ENCODE results near the gene CLCN7.
A peak's percentile ranks its signal among the peaks of the same experiment; 100 is the strongest.

Gene CLCN7, protein sequence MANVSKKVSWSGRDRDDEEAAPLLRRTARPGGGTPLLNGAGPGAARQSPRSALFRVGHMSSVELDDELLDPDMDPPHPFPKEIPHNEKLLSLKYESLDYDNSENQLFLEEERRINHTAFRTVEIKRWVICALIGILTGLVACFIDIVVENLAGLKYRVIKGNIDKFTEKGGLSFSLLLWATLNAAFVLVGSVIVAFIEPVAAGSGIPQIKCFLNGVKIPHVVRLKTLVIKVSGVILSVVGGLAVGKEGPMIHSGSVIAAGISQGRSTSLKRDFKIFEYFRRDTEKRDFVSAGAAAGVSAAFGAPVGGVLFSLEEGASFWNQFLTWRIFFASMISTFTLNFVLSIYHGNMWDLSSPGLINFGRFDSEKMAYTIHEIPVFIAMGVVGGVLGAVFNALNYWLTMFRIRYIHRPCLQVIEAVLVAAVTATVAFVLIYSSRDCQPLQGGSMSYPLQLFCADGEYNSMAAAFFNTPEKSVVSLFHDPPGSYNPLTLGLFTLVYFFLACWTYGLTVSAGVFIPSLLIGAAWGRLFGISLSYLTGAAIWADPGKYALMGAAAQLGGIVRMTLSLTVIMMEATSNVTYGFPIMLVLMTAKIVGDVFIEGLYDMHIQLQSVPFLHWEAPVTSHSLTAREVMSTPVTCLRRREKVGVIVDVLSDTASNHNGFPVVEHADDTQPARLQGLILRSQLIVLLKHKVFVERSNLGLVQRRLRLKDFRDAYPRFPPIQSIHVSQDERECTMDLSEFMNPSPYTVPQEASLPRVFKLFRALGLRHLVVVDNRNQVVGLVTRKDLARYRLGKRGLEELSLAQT

DNA sequence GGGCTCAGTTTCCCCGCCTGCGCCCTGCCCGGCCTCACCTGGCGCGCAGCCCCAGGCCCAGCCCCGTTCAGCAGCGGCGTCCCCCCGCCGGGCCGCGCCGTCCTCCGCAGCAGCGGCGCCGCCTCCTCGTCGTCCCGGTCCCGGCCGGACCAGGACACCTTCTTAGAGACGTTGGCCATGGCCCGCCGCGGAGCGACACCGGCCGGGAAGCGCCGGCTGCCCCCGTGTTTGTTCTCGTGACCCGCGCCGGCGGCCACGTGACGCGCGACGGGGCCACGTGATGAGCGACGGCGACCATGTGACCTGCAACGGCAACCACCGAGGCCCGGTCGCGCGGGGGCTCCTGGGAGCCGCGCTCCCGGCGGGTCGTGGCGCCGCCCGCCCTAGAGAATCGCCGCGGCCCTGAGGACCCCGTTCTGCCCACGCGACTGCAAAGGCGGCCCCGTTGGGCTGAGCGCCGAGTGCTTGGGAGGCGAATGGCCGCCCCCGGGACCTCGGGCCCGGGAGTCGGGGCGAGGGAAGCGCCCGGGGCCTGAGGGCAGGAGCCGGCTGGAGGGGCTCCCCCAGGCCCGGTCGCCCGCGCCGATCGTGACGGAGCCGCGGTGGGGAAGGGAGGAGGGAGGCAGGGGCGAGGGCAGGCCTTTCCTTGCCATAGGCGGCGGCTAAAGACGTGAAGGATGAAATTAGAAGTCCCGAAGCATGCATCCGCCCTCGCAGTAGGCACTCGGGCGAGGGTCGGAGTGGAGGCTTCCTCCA is at the start of gene CLCN7:
CLCN7 (minus strand) TSS at position 233 of the 756 bp plus-strand sequence; CDS start at position 179, 54 bp downstream.
- DNase-seq, result peak; percentile 55

DNA sequence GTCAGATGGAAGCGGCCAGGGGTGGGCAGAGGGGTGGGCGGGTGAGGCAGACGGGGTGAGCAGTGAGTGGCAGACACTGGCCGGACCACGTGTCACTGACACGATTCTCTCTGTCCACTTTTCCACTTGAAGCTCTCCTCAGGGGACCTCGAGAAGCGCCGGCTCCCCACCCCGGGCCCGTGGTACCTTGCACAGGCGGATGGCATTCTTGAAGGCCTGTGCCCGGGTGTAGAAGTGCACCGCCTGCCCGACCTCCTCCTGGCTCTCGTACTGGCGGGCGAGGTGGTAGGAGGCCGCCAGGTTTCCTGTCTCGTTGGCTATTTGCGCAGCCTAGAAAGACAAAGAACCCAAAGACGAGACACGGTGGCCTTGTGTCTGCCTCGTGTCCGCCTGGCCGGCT is 49.5 kb upstream of the CLCN7 start:
- DNase-seq, result no peak

DNA sequence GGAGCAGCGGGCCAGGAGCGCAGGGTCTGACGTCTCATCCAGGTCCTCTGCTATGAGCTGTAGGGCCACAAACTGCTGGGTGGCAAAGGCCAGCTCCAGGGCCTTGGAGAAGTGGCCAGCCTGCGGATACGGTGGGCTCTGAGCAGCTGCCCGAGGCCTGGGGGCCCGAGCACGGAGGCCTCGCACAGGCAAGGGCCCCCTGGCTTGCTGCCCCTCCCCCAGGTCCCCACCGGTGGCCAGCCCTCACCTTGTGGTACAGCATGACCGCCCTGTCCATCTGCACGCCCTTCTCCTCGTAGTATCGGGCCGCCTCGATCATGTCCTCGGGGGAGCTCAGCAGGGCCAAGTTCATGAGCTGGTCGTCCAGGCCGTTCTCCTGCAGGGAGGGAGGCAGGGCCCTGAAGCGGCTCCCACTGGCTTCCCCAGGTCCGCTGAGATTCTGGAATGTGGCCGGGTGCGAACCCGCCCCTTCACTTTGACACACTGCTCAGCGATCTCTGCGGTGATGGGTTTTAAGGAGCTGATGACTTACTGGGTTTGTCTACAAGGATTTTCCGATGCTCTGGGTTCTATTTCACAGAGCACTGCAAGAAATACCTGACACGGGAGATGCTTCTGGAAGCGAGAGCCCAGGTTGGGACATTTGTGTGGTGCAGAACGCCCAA is 48.9 kb upstream of the CLCN7 start:
- no peak for DNase-seq

DNA sequence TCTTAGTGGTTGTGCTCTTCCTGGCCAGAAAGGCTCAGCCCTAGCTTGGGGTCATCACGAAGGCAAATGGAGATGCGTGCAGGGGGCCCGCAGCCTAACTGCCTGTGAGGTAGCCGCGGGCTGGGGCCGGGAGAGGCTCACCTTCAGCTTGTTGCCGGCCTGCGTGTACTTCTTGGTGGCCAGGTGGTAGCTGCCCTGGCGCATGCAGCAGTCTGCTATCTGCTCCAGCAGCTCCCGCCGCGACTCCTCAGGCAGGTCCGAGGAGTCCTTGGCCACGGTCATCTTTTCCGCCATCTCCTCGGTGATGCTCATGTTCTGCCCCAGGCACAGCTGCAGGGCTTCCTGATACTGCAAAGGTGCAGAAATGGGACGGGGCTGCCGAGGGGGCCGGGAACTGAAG is 45.6 kb upstream of the CLCN7 start:
- no peak for DNase-seq

GRCh38 chr16:1519831-1520230 is 45.0 kb upstream of the CLCN7 start:
- no peak for DNase-seq

DNA sequence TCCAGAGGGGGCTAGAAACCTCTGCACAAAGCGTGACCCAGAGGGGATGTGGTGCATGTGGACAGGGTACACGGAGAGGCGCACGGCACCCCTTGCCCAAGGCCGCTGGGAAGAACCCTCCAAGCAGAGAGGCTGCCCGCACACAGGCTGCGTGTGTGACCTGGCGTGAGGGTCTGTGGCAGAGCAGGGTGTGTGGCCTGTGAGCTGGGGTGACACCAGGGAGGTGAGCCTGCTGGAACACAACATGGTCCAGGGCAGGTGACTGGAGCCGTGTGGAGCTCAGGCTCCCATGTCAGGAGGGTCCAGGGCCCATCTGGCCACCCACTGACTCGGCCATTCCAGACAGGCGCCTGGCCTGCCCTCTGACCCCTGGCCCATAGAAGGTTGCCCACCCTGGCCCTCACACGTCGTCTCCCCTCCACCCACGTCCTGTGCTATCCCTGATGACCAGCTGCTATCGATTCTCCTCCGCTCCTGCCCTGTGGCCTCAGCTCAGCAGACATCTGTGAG is 43.9 kb upstream of the CLCN7 start:
- no peak for DNase-seq

- no peak for DNase-seq
Measured at GRCh38 chr16:1514507-1514906, 39.7 kb upstream of the CLCN7 start.

DNA sequence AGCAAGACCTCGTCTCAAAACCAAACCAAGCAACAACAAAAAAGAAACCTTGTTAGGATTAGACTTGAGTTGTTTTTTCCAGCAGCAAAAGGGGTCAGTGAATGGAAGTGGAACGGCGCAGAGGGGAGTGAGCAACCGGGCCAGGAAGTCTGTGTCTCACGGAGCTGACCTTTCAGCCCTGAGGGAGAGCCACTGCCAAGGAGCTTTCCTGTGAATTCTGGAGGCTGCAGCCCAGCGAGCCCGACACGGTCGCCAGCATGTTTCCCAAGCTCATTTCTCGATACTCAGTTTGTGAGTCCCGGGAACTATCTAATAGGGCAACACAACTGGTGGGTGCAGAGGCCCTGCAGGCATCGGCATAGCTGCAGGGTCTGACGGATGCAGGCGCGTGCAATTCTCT is 37.9 kb upstream of the CLCN7 start:
- DNase-seq, result no peak

DNA sequence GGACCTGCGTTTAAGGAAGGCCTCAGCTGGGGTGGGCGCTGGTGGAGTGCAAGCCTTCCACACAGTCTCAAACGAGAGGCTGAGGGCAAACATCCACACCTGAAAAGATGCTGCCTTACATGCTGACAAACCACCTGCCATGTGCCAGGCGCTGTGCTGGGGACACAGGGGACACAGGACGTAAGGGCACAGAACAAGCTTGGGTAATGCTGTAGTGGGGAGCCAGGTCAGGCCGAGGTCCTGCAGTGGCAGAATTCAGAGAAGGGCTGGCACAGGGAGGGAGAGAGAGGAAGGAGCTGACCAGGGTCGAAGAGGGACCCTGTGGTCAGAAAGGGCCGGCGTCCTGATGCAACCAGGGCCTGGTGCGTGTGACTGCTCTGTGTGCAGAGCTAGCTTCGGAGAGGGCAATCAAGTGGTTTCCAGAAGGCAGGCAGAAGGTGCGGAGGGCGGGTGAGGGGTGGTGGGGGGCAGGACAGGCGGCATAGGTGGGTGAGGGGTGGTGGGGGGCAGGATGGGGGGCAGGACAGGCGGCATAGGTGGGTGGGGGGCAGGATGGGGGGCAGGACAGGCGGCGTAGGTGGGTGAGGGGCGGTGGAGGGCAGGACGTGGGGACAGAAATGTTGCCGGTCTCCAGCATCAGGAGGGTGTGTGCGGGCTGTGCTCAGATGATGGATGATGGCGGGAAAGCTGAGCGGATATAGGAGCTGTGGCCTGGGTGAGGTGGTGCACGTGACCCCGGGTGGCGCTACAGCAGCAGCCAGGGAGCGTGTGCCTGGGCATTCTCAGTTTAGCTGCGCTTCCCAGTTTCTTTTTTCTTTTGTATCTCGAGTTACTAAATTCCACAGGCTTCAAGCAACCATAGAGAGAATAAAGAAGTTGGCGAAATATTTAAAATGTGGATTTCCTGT is 37.1 kb upstream of the CLCN7 start:
- no peak for DNase-seq

DNA sequence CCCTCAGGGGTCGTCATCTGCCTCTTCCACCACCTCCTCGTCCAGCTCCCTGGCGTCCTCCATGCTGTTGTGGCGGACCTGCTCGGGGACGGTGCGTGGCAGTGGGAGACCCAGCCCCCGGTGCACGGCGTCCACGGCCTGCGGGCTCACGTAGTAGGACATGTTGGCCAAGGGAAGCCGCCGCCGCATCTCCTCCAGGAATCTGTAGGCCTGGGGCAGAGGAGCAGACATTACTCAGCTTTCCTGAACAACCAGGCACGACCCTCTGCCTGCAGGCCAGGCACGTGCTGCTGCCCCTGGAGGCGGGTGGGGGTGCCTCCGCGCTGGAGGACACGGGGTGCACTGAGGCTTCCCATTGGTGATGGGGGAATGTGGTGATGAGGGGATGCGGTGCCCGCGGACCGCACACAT is 36.1 kb upstream of the CLCN7 start:
- no peak for DNase-seq

DNA sequence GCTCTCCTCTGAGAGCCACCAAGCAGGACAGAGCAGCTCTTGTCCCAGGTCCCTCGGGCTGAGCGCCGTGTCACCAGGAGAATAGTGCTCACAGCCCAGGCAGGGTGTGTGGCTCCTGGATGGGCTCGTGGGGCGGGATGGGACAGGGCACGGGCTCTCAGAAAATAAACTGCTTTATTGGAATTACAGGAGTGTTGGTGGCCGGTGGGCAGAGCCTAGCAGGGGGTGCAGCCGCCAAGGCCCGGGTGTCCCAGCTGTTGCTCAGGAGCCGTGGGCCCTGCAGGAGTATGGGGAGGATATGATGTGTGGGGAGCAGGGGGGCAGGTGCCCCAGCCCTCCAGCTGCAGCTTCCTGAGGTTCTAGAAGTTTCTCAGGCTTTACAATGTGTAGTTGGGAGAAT is 35.4 kb upstream of the CLCN7 start:
- no peak for DNase-seq

GRCh38 chr16:1509307-1510221 is 34.7 kb upstream of the CLCN7 start:
- DNase-seq, result no peak

GRCh38 chr16:1508494-1509187 is 33.8 kb upstream of the CLCN7 start:
- no peak for DNase-seq

GRCh38 chr16:1506494-1507213 is 31.8 kb upstream of the CLCN7 start:
- DNase-seq, result no peak

DNA sequence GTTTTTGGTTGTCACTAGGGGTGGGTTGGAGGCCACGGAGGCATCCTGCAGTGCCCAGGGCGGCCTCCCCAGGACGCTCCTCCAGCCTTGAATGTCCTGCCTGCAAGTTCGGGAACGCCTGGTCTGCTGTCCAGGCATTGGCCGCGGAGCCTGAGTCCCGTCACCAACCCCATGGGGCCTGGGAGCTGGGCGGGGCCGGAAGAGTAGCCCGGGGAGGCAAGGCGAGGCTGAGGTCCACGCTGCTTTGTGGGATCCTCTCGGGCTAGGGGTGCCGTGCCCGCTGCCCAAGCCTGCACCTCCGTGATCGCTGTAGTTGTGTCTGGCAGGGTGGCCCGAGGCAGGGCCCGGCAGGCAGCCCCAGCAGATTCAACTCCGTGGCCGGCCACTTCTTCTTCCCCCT is 31.1 kb upstream of the CLCN7 start:
- no peak for DNase-seq

- DNase-seq, result no peak
Measured at GRCh38 chr16:1505073-1505844, 30.4 kb upstream of the CLCN7 start.

DNA sequence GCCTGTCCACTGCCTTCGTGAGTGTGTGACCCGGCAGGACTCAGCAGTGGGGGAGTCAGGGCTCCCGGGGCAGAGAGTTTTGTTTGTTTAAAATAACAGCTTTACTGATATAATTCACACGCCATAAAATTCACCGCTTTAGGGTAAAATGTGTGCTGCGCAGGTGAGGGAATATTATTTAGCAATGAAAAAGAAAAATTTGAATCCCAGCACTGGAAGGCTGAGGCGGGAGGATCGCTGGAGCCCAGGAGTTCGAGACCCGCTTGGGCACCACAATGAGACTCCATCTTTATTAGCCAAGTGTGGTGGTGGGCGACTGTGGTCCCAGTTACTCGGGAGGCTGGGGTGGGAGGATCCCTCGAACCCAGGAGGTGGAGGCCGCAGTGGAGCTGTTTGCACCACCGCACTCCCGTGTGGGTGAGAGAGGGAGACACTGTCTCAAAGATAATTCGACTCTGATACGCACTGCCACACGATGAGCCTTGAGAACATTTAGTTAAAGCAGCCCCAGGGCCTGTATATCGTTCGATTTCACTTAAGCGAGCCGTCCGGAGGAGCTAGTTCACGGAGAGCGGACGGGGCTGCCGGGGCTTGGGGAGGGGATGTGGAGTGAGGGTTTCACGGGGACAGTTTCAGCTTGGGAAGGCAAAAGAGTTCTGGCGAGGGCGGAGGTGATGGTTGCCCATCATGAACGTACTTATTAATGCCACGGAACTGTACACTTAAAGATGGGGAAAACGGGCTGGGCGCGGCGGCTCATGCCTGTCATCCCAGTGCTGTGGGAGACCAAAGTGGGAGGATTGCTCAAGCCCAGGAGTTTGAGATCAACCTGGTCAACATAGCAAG is 28.5 kb upstream of the CLCN7 start:
- no peak for DNase-seq

Measured in NCI-H2107 (cell line).